Astrocyte (in vitro differentiated cells and primary cell): ENCODE results near the gene PTPN20.

Source experiments
- EZH2 ChIP-seq: IDR thresholded peaks from 2 replicates; pipeline ENCODE4 v1.6.1; 2012; ENCODE audit warnings: mild to moderate bottlenecking, low read length, inconsistent platforms; ENCODE audit not compliant: insufficient read depth
- TF ChIP-seq, protein P1 (sequence below): IDR thresholded peaks from 2 replicates; pipeline ENCODE4 v1.5.1; 2011; ENCODE audit warnings: low read depth, mild to moderate bottlenecking, inconsistent platforms, low read length, moderate library complexity; ENCODE audit not compliant: insufficient read depth

DNA sequence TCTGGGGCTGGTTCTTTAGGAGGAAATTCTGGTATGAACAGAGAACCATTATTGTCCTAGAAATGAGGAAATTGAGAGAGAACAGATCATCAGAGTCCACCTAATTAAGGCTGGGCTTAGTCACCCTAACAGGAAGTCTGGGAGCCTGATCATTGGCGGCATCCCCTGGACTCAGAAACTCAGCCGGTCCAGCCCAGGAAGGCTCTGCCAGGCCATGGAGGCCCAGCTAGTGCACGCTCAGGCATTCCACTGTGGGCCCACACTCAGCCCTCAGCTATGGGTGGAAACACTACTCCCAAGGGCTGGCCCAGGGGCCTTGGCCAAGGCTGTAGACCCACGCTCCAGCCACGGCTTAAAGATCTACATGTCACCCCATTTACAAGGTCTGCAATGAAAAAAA lies 109.2 kb downstream of the PTPN20 start:
- TF ChIP-seq, protein P1, sequence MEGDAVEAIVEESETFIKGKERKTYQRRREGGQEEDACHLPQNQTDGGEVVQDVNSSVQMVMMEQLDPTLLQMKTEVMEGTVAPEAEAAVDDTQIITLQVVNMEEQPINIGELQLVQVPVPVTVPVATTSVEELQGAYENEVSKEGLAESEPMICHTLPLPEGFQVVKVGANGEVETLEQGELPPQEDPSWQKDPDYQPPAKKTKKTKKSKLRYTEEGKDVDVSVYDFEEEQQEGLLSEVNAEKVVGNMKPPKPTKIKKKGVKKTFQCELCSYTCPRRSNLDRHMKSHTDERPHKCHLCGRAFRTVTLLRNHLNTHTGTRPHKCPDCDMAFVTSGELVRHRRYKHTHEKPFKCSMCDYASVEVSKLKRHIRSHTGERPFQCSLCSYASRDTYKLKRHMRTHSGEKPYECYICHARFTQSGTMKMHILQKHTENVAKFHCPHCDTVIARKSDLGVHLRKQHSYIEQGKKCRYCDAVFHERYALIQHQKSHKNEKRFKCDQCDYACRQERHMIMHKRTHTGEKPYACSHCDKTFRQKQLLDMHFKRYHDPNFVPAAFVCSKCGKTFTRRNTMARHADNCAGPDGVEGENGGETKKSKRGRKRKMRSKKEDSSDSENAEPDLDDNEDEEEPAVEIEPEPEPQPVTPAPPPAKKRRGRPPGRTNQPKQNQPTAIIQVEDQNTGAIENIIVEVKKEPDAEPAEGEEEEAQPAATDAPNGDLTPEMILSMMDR = no peak
- no peak for TF ChIP-seq EZH2
